Measurements from ENCODE around the gene GALNTL6.

GRCh38 chr4:171774642-171775190 lies 38.5 kb upstream of the GALNTL6 start:
- no peak for TF ChIP-seq POLR2A (IDR thresholded peaks at IDR 0.05)
- TF ChIP-seq, protein P1, sequence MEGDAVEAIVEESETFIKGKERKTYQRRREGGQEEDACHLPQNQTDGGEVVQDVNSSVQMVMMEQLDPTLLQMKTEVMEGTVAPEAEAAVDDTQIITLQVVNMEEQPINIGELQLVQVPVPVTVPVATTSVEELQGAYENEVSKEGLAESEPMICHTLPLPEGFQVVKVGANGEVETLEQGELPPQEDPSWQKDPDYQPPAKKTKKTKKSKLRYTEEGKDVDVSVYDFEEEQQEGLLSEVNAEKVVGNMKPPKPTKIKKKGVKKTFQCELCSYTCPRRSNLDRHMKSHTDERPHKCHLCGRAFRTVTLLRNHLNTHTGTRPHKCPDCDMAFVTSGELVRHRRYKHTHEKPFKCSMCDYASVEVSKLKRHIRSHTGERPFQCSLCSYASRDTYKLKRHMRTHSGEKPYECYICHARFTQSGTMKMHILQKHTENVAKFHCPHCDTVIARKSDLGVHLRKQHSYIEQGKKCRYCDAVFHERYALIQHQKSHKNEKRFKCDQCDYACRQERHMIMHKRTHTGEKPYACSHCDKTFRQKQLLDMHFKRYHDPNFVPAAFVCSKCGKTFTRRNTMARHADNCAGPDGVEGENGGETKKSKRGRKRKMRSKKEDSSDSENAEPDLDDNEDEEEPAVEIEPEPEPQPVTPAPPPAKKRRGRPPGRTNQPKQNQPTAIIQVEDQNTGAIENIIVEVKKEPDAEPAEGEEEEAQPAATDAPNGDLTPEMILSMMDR (IDR thresholded peaks at IDR 0.05), result no peak

Data from lower leg skin (tissue), 3 donors.